HG03432 (cell line): ENCODE results near the gene TUBB4B.
A peak's percentile ranks its signal among the peaks of the same experiment; 100 is the strongest.

Experiments used
- ATAC-seq: cut with Tn5 transposase; IDR thresholded peaks from one replicate; pipeline ENCODE4 v1.9.1; 2021; ENCODE audit warnings: mild to moderate bottlenecking, moderate library complexity; ENCODE audit not compliant: unreplicated experiment

The TUBB4B gene

DNA sequence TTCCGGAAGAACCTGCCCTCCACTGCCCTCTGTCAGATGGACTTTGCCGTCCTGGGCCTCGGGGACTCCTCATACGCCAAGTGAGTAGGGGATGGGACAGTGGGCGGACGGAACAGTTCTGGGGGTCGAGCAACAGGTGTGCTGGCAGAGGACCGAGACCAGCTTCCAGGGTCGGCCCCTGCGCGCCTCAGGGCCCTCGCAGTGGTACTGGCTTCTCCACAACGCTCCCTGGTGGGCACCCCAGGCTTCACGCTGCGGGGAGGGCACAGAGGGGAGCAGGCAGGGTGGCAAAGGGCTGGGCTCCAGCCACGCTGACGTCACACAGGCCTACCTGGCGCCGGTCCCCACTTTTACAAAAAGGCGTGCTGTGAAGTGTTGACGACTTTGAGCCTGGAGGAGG is 28.6 kb upstream of the TUBB4B start:
- no peak for ATAC-seq

- ATAC-seq = no peak
Observed at GRCh38 chr9:137213160-137214060, 27.7 kb upstream of the TUBB4B start.

GRCh38 chr9:137214620-137215019 is 26.5 kb upstream of the TUBB4B start:
- ATAC-seq = no peak

DNA sequence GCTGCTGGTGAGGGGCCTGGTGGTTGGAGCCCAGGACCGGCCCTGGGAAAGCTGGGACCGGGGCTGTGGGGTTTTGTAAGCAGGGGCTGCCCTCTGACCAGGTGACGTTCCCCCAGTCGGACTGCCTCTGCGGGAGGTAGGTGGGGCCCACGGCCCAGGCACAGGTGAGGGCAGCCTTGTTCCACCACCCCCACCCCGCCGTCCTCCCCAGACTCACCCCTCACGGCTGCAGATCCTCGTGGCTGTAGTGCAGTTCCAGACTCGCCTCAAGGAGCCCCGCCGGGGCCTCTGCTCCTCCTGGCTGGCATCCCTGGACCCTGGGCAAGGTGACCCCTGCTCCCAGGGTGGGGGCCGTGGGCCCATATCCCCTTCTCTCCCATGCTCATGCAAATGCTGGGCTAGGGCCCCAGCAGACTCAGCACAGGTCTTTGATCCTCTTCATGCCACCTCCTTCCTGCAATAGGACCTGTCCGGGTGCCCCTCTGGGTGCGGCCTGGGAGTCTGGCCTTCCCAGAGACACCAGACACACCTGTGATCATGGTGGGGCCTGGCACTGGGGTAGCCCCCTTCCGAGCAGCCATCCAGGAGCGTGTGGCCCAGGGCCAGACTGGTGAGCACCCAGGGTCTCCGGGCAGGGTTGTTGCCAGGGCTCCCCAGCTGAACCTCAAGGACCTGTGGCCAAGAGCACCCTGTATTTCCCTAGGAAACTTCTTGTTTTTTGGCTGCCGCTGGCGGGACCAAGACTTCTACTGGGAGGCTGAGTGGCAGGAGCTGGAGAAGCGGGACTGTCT is 25.7 kb upstream of the TUBB4B start:
- no peak for ATAC-seq

GRCh38 chr9:137216188-137216965 is 24.7 kb upstream of the TUBB4B start:
- ATAC-seq = no peak

DNA sequence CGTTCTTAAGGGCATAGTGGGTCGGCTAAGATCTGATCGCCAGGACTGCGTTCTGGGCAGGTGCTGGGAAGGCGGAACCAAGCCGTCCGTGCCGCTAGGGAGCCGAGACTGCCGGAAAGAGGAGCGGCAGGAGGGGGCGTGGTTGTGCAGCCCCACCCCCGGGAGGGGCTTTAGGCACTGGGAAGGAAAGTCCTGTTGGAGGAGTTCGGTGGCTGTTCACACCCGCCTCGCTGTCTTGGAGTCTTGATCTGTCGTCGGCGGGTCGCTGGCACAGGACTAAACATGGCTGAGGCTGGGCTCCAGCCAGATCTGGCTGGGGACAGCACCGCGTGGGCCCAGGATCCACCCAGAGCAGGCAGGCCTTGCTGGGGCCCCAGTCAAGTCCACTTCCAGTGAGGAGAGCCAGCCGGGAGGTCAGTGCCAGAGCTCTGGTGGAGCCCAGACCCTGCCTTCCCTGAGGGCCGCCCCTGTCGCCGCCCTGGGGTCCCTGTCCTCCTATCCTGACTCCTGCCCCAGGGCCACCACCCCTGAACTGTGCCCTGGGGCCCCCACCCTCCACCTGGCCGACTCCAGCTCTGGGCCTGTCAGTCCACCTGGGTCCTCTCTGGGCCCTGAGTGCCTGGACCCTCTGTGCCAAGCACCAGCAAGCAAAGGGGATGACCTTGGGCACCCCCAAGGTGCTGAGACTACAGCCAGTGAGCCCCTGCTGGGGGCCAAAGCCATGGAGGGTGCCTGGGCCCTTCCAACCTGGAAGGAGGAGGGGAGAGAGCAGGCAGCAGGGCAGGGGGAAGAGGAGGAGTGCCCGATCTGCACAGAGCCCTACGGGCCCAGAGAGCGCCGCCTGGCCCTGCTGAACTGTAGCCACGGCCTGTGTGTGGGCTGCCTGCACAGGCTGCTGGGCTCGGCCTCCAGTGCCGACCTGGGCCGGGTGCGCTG is 23.5 kb upstream of the TUBB4B start:
- ATAC-seq = no peak

DNA sequence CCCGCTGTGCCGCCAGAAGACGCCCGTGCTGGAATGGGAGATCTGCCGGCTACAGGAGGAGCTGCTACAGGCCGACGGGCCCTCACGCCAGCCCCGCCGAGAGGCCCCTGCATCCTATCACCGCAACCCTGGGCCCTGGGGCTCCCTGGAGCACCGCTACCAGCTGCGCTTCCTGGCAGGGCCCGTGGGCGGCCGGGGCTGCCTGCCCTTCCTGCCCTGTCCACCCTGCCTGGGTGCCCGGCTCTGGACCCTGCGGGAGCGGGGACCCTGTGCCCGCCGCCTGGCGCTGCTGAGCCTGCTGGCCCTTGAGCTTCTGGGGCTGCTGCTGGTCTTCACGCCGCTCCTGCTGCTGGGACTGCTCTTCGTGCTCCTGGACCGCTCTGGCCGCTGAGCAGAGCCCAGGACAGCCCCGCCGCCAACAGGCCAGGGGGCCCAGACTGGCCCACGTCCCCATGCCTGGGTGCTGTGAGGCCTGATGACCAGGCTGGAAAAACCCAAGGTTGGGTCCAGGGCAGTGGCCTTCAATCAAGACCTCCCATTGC is 22.8 kb upstream of the TUBB4B start:
- ATAC-seq = no peak

DNA sequence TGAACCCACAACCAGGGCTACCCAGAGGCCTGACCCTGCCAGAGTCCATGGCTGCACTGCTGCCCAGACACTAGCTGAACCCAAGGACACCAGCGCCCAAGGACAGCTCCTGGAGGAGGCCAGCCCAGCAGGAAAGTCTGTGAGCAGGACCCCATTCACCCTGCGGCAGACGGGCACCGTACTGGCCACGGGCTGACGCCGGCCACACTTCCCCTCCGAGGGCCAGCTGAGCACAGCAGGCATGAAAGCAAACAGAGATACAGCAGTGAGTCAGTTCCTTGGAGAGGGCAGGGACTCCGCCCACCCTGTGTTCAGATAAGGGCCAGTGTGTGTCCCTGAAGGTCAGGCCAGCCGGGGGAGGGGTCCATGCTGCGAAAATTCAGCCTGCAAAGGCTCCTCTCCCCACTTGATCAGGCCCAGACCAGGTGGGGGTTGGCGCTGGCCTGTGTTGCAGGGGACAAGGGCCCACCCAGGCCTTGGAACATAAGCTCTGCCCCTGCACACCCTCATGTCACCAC is 22.3 kb upstream of the TUBB4B start:
- no peak for ATAC-seq

DNA sequence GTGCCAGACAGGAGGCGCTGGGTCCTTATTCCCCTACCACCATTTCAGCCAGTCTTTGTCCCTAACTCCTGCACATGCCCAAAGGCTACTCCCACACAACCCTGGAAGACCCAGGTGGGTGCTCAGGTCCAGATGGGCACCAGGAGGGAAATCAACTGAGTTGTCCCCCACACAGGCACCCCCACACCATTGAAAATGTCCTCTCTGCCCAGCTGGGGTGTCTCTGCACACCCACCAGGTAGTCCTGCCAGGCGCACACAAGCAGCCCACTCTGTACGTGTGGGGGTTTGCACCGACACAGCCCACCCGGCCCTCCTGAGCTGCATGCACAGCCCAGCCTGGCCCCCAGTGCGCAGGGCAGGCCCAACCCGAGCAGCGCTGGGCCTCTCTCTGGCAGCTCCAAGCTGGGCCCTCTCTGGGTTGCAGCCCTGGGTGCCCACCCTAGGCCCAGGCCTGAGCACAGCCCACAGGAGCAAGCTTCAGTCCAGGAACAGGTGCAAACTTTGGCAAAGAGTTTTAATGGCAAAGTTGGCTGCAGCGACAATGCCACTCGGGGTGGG is 21.2 kb upstream of the TUBB4B start:
- no peak for ATAC-seq

- no peak for ATAC-seq
Observed at GRCh38 chr9:137220317-137221094, 20.6 kb upstream of the TUBB4B start.

DNA sequence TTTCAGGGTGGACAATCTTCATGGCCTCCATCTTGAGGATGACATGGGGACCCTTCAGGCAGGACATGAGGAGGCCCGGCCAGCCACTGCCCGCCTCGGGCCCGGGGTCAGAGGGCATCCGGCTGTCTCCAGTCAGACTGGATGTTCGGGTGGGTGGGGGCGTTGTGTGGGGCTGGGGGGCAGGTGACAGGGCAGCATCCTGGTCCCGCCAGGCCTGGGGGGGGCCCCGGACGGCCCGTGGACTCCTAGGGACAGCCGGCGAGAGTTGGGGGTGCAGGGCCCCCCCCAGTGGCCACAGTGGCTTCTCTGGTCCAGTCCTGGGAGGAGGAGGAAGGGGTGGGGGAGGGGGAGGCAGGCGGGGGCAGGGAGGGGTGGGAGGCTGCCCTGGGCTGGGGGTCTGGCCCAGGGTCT is 20.0 kb upstream of the TUBB4B start:
- no peak for ATAC-seq

GRCh38 chr9:137221506-137222111 is 19.5 kb upstream of the TUBB4B start:
- no peak for ATAC-seq

DNA sequence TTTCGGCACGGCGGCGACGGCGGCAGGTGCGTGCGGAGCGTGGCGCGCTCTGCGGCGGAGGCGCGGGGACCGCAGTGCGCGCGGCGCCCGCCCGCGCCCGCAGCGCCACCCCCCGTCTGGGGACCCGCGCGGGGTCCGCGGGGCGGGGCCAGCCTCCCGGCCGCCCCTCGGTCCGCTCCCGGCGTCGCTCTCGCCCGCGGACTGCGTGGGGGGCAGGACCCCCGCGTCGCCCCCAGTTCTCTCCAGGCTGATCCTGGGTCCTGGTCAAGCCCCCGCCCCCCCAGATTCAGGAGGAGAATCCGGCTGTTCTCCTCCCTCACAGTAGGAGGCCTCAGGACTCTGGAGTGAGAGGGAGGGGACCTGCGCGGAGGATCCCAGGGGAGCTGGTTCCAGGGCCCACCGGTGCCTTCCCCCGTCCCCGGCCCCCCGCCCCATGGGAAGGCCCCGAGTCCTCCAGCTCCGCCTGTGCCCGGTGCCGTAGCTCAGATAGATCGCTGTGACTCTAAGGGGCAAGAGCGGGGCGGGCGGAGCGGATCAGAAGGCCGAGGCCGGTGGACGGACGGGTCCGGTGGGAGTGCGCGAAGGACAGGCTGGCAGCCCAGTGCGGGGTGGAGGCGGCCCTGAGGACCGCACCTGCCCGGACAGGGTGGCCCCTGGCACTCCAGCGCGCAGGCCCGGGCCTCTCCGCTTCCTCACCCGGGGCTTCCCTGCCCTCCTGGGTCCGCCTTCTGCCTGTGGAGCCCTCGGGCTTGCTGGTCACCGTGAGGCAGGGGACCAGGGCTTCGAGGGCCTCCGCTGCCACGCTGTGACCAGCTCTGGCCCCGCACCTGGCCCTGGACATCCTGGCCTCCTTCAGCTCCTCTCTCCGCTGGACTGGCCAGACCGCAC is 18.7 kb upstream of the TUBB4B start, which contains the start of gene RNF208:
RNF208 (minus strand) TSS at position 51 of the 888 bp plus-strand sequence. CDS start 1,028 bp downstream, outside the sequence.
- peak; percentile 3 for ATAC-seq

- ATAC-seq = peak; percentile 66
Observed at GRCh38 chr9:137223078-137223970, 17.8 kb upstream of the TUBB4B start.

DNA sequence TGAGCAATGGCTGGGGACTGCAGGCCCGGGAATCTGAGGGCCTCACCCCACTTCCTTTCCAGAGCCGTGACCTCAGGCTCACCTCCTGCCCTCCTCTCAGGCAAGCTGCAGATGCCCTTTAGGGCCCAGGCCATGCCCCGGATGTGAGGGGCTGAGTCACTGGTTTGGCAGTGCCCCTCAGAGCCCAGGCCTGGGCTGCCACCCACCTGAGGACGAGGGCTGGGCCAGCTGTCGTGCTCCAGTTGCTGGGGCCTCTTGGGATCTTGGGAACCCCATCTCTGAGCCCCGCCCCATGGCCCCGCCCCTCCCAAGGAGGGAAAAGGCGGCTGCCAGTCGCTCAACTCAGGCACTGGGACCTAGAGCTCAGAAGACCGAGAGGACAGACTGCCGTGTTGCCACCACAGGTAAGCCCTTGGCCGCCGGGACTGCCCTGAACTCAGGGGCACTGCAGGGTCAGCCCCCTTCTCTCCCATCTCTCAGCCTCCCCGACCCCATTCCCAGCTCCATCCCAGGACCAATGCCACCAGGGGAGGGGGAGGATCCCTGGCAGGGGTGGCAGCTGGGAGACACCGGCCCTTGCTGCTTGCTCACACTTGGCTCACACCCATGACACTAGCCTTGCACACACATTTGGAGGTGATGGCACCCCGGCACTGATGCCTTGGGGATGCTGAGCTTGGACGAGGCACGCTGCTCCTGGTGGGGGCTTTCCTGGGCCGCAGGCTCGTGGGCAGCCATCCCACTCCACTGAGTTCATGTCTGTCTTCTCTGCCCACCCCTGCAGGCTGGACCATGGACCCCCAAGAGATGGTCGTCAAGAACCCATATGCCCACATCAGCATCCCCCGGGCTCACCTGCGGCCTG is 16.0 kb upstream of the TUBB4B start, which contains the start of gene CYSRT1:
CYSRT1 (plus strand) TSS at position 345 of the 865 bp plus-strand sequence; CDS start at position 793, 448 bp downstream.
- ATAC-seq = no peak
